IMR-90 (cell line): ENCODE results near the gene WDR37. TPM values are rescaled to one million over a fixed set of nuclear protein-coding genes. Genes with fewer than 3 reads are reported as not detected.

Experiments
- ATAC-seq: fragments of 200-7000 bp; cut with Tn5 transposase; 2 replicates; pipeline ENCODE4 v1.9.1; 2020; ENCODE audit warnings: low read depth, mild to moderate bottlenecking, moderate library complexity
- BruUV-seq: library from RNA; stranded (reverse); fragments of 400-500 nt; replicated peaks from 2 replicates; lab custom pipeline; 2021; lab: Mats Ljungman, UMichigan
- CTCF ChIA-PET: fragments of 300-600 bp; formaldehyde crosslinking; extraction: SDS; loops from one replicate; lab custom pipeline; 2021; ENCODE audit warnings: antibody characterized with exemption; lab: Yijun Ruan, JAX
- POLR2A ChIA-PET: fragments of 300-600 bp; sonication (Branson Sonifier 250); formaldehyde crosslinking; loops from one replicate; lab custom pipeline; 2022; ENCODE audit warnings: antibody characterized with exemption; ENCODE audit not compliant: unreplicated experiment; lab: Charles Lee
- DNase-seq: peaks from one replicate; pipeline ENCODE4 v3.0.0; 2013
- H2AFZ ChIP-seq: replicated peaks from 2 replicates; pipeline ENCODE3; 2013; ENCODE audit warnings: low read length, mild to moderate bottlenecking; ENCODE audit not compliant: poor library complexity
- H2AK5ac ChIP-seq: 2 replicates; pipeline ENCODE4 v1.6.1; 2013; ENCODE audit warnings: low read depth, low read length, inconsistent platforms
- H2AK9ac ChIP-seq: replicated peaks from 2 replicates; pipeline ENCODE3; 2013; ENCODE audit warnings: mild to moderate bottlenecking, low read depth, low read length, moderate library complexity; ENCODE audit not compliant: poor library complexity
- H2BK120ac ChIP-seq: 2 replicates; pipeline ENCODE4 v1.6.1; 2013; ENCODE audit warnings: low read depth, low read length, inconsistent platforms
- H2BK15ac ChIP-seq: 3 replicates; pipeline ENCODE4 v1.6.1; 2013; ENCODE audit warnings: low read depth, low read length, inconsistent platforms
- H2BK20ac ChIP-seq: 2 replicates; pipeline ENCODE4 v1.6.1; 2013; ENCODE audit warnings: low read depth, mild to moderate bottlenecking, inconsistent platforms, low read length, moderate library complexity
- H2BK5ac ChIP-seq: 2 replicates; pipeline ENCODE4 v1.6.1; 2013; ENCODE audit warnings: mild to moderate bottlenecking, low read depth, low read length, inconsistent platforms; ENCODE audit not compliant: poor library complexity, severe bottlenecking
- H3K14ac ChIP-seq: replicated peaks from 2 replicates; pipeline ENCODE4 v1.6.1; 2013; ENCODE audit warnings: low read depth, low read length, inconsistent platforms
- H3K18ac ChIP-seq: 2 replicates; pipeline ENCODE4 v1.6.1; 2013; ENCODE audit warnings: low read depth, low read length, control low read depth
- H3K23ac ChIP-seq: 2 replicates; pipeline ENCODE4 v1.6.1; 2013; ENCODE audit warnings: low read depth, low read length, inconsistent platforms
- H3K27ac ChIP-seq: 2 replicates; pipeline ENCODE4 v1.5.1; 2013; ENCODE audit warnings: mild to moderate bottlenecking, control low read depth, low read length; ENCODE audit not compliant: insufficient read depth
- H3K27me3 ChIP-seq: 2 replicates; pipeline ENCODE4 v1.6.1; 2013; ENCODE audit warnings: low read length; ENCODE audit not compliant: control insufficient read depth, insufficient read depth
- H3K36me3 ChIP-seq: 2 replicates; pipeline ENCODE4 v1.6.1; 2013; ENCODE audit warnings: low read length, mixed read lengths; ENCODE audit not compliant: control insufficient read depth, insufficient read depth
- H3K4ac ChIP-seq: 2 replicates; pipeline ENCODE4 v1.6.1; 2013; ENCODE audit warnings: low read depth, low read length, inconsistent platforms
- H3K4me1 ChIP-seq: 2 replicates; pipeline ENCODE4 v1.6.1; 2013; ENCODE audit warnings: low read length, mixed read lengths; ENCODE audit not compliant: control insufficient read depth, insufficient read depth
- H3K4me2 ChIP-seq: 2 replicates; pipeline ENCODE4 v1.6.1; 2013; ENCODE audit warnings: low read depth, mild to moderate bottlenecking, control low read depth, low read length, moderate library complexity
- H3K4me3 ChIP-seq: 2 replicates; pipeline ENCODE4 v1.5.1; 2013; ENCODE audit warnings: low read depth, mild to moderate bottlenecking, control low read depth, low read length, moderate library complexity; ENCODE audit not compliant: insufficient read depth
- H3K56ac ChIP-seq: 2 replicates; pipeline ENCODE4 v1.6.1; 2013; ENCODE audit warnings: low read length, inconsistent platforms; ENCODE audit not compliant: insufficient read depth; ENCODE audit errors: extremely low read depth
- H3K79me1 ChIP-seq, 2 experiments: 2 replicates each; pipeline ENCODE4 v1.6.1; 2013; ENCODE audit warnings: low read length in 2 of 2, inconsistent platforms in 1 of 2, low read depth in 1 of 2
- H3K9ac ChIP-seq: 2 replicates; pipeline ENCODE4 v1.6.1; 2013; ENCODE audit warnings: low read depth, low read length, control low read depth
- H3K9me1 ChIP-seq: 2 replicates; pipeline ENCODE4 v1.6.1; 2013; ENCODE audit warnings: low read length, inconsistent platforms; ENCODE audit not compliant: insufficient read depth
- H3K9me3 ChIP-seq: 2 replicates; pipeline ENCODE4 v1.6.1; 2013; ENCODE audit warnings: low read length; ENCODE audit not compliant: control insufficient read depth, insufficient read depth
- H4K20me1 ChIP-seq: 2 replicates; pipeline ENCODE4 v1.6.1; 2013; ENCODE audit warnings: low read length, inconsistent platforms; ENCODE audit not compliant: insufficient read depth
- H4K5ac ChIP-seq: 2 replicates; pipeline ENCODE4 v1.6.1; 2013; ENCODE audit warnings: mild to moderate bottlenecking, low read depth, low read length, control low read depth
- H4K8ac ChIP-seq, 2 experiments: 2 replicates each; pipeline ENCODE4 v1.6.1; 2013; ENCODE audit warnings: low read depth in 2 of 2, low read length in 2 of 2, control low read depth in 1 of 2, inconsistent platforms in 1 of 2
- H4K91ac ChIP-seq: 2 replicates; pipeline ENCODE4 v1.6.1; 2013; ENCODE audit warnings: low read depth, low read length, inconsistent platforms; ENCODE audit not compliant: insufficient read depth
- CHD1 ChIP-seq: IDR thresholded peaks from 2 replicates; pipeline ENCODE4 v1.6.1; 2012; ENCODE audit warnings: low read depth, low read length, improper control_type of control experiment
- CTCF ChIP-seq: conservative IDR thresholded peaks from 2 replicates; pipeline ENCODE4 v1.5.1; 2012; ENCODE audit warnings: mild to moderate bottlenecking, low read depth, low read length, improper control_type of control experiment
- FOS ChIP-seq: fragments of 150-350 bp; IDR thresholded peaks from 2 replicates; pipeline ENCODE4 v1.6.1; 2016; ENCODE audit warnings: low read depth, low read length
- MAZ ChIP-seq: IDR thresholded peaks from 2 replicates; pipeline ENCODE4 v1.6.1; 2012; ENCODE audit warnings: low read depth, mild to moderate bottlenecking, low read length, improper control_type of control experiment, moderate library complexity, borderline replicate concordance
- SMC3 ChIP-seq: fragments of 150-350 bp; IDR thresholded peaks from 2 replicates; pipeline ENCODE4 v1.6.1; 2016; ENCODE audit warnings: low read depth, mild to moderate bottlenecking, antibody characterized with exemption, low read length, moderate library complexity
- WGBS, 2 experiments: methylation state at CpG; one replicate each; pipeline versions ENCODE4 v1.1.5 to v1.1.7; 2013; ENCODE audit warnings: missing lambda C conversion rate in 2 of 2; ENCODE audit not compliant: insufficient read length in 1 of 2; ENCODE audit errors: extremely low coverage in 2 of 2; 5-methylcytosine and 5-hydroxymethylcytosine counted together
- dilution Hi-C: fragments of 300-500 bp; cut with HindIII; formaldehyde crosslinking; loops from one replicate; pipeline ENCODE4 v1.14.3; 2018; ENCODE audit warnings: low sequenced_read_pairs; ENCODE audit not compliant: unreplicated experiment
- in situ Hi-C: fragments of 300-500 bp; cut with MboI; formaldehyde crosslinking; loops from 3 replicates; pipeline ENCODE4 v1.14.3; 2019; ENCODE audit warnings: low sequenced_read_pairs, inconsistent platforms, mixed read lengths
- intact Hi-C: fragments of 100-400 bp; cut with micrococcal nuclease; formaldehyde crosslinking; loops from 2 replicates; pipeline ENCODE4 v1.10.0; 2022
- polyA plus RNA-seq, 3 experiments: library from polyadenylated mRNA; depleted of rRNA; stranded (reverse); fragments of >200 nt; gene quantifications; 2 replicates each; pipeline ENCODE4 v1.2.3, GENCODE V29; 2012; ENCODE audit warnings: low replicate concordance in 1 of 3
- total RNA-seq: library from RNA; depleted of rRNA; stranded (reverse); fragments of >200 nt; gene quantifications from 2 replicates; pipeline ENCODE4 v1.2.3, GENCODE V29; 2012

Gene WDR37
- total and polyA plus RNA-seq, 2 of the 4 experiments (the other 2 are of a cell fraction) = 12.7 to 14.5 TPM

DNA sequence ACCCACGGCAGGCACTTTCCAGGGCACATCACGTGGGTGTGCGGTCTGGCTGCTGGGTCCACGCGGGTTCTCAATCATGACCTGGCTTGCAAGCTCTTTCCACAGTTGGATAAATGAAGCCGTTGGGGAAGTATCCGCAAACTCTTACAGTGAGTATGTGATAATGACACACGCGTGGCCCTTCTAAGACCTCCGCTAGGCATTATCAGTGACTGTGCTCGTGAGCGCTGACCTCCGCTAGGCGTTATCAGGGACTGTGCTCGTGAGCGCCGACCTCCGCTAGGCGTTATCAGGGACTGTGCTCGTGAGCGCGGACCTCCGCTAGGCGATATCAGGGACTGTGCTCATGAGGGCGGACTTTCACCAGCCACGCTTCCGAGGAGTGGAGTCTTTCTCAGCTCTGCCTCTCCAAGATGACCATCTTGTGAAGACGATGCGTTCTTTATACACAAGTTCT lies 107.0 kb downstream of the WDR37 start:
- H3K4ac ChIP-seq = no peak overlapping the region
- no peaks in the 10 kb centered on the region for H3K9me3 ChIP-seq
- no TSS peak for BruUV-seq
- ChIA-PET POLR2A (no interaction called here), CTCF (no interaction called here)
- intact Hi-C loops (no loop called here), in situ Hi-C loops (no loop called here), dilution Hi-C loops (no loop called here)
- no peaks in the 10 kb centered on the region for H3K79me1 ChIP-seq
- H3K56ac ChIP-seq = no peak overlapping the region
- no peak overlapping the region for H2AK5ac ChIP-seq
- H3K4me2 ChIP-seq = no peak overlapping the region
- H2BK120ac ChIP-seq = no peak overlapping the region
- H3K27ac ChIP-seq = no peak overlapping the region
- H2BK15ac ChIP-seq = no peak overlapping the region
- no peak overlapping the region for H3K14ac ChIP-seq
- H2AK9ac ChIP-seq = no peak overlapping the region
- no peak for DNase-seq
- H4K5ac ChIP-seq = no peak overlapping the region
- no peak overlapping the region for H4K91ac ChIP-seq
- H3K4me1 ChIP-seq = no peaks in the 10 kb centered on the region
- no peaks in the 10 kb centered on the region for H3K27me3 ChIP-seq
- no peak overlapping the region for H2BK20ac ChIP-seq
- no peak overlapping the region for H2AFZ ChIP-seq
- no peaks in the 10 kb centered on the region for H3K36me3 ChIP-seq
- no peak overlapping the region for H2BK5ac ChIP-seq
- H3K9me1 ChIP-seq = no peaks in the 10 kb centered on the region
- no peaks in the 10 kb centered on the region for H4K20me1 ChIP-seq
- no peak overlapping the region for H3K9ac ChIP-seq
- no peak overlapping the region for H3K4me3 ChIP-seq
- no peak overlapping the region for H4K8ac ChIP-seq
- no peak overlapping the region for H3K18ac ChIP-seq
- no peak for ATAC-seq
- no peak overlapping the region for H3K23ac ChIP-seq
- TF ChIP-seq CTCF (no peak), SMC3 (no peak), MAZ (no peak), CHD1 (no peak), FOS (no peak)
- 87% methylated on average over 13 of the region's 29 CpGs; no CpG with 5 or more reads in 1 of the 2 experiments for WGBS, 2 experiments
